ENCODE measurements around the gene CHD9.

The CHD9 gene

GRCh38 chr16:53213542-53213941 lies 158.8 kb downstream of the CHD9 start:
- peaks cover 0 to 9% of the 10 kb centered on the region in 2 donors for H3K9me3 ChIP-seq (replicated peaks in 1 of 2; ENCODE audit: control insufficient read depth in 2 of 2, insufficient read depth in 1 of 2, low read depth in 1 of 2, low read length in 2 of 2)
- no peak overlapping the region for H3K4ac ChIP-seq (ENCODE audit: low read length)
- H3K36me3 ChIP-seq (replicated peaks in 1 of 2; ENCODE audit: control insufficient read depth in 2 of 2, insufficient read depth in 2 of 2, low read length in 2 of 2) = peaks cover 0 to 88% of the 10 kb centered on the region in 2 donors
- no peak overlapping the region for H4K91ac ChIP-seq (ENCODE audit: low read depth, low read length, poor library complexity)
- H3K9ac ChIP-seq (ENCODE audit: low read depth, low read length, poor library complexity) = no peak overlapping the region
- H2BK12ac ChIP-seq (ENCODE audit: low read length) = no peak overlapping the region
- H3K4me2 ChIP-seq (ENCODE audit: insufficient read depth, low read length, poor library complexity, severe bottlenecking) = no peak overlapping the region
- no peak overlapping the region for H3K18ac ChIP-seq (ENCODE audit: low read length)
- no peak overlapping the region for H3K14ac ChIP-seq (ENCODE audit: low read length)
- no peak for DNase-seq (ENCODE audit: low spot score)
- H3K27me3 ChIP-seq (ENCODE audit: control insufficient read depth in 3 of 3, insufficient read depth in 3 of 3, low read depth in 1 of 3, low read length in 3 of 3) = no peaks in the 10 kb centered on the region
- no peak overlapping the region for H2BK5ac ChIP-seq (ENCODE audit: low read length)
- H3K4me3 ChIP-seq (ENCODE audit: low read length in 2 of 2) = no peak overlapping the region
- H2BK15ac ChIP-seq (ENCODE audit: low read length) = no peak overlapping the region
- no peak overlapping the region for H2BK120ac ChIP-seq (ENCODE audit: low read depth, low read length)
- H3K27ac ChIP-seq (replicated peaks; ENCODE audit: low read length) = no peak overlapping the region
- no peaks in the 10 kb centered on the region for H3K4me1 ChIP-seq (ENCODE audit: control insufficient read depth in 2 of 2, insufficient read depth in 1 of 2, low read depth in 1 of 2, low read length in 2 of 2)
- H2AK5ac ChIP-seq (ENCODE audit: low read depth, low read length) = no peak overlapping the region
- H4K8ac ChIP-seq (ENCODE audit: low read depth, low read length) = no peak overlapping the region
- WGBS, 2 donors (ENCODE audit: extremely low coverage in 2 of 2, insufficient read length in 2 of 2, insufficient replicate concordance in 1 of 2) = no CpG with 5 or more reads among the region's 2 CpGs
- no peak overlapping the region for H3K23ac ChIP-seq (ENCODE audit: low read depth, low read length, poor library complexity)
- no peak overlapping the region for H2AFZ ChIP-seq (ENCODE audit: low read length)
- no peaks in the 10 kb centered on the region for H3K79me1 ChIP-seq (ENCODE audit: low read depth, low read length)

GRCh38 chr16:53216798-53217197 lies 162.0 kb downstream of the CHD9 start:
- peaks cover 2 to 90% of the 10 kb centered on the region in 2 donors for H3K36me3 ChIP-seq (replicated peaks in 1 of 2; ENCODE audit: control insufficient read depth in 2 of 2, insufficient read depth in 2 of 2, low read length in 2 of 2)
- H3K4me3 ChIP-seq (ENCODE audit: low read length in 2 of 2) = no peak overlapping the region
- no peak overlapping the region for H3K4me2 ChIP-seq (ENCODE audit: insufficient read depth, low read length, poor library complexity, severe bottlenecking)
- H3K27me3 ChIP-seq (ENCODE audit: control insufficient read depth in 3 of 3, insufficient read depth in 3 of 3, low read depth in 1 of 3, low read length in 3 of 3) = no peaks in the 10 kb centered on the region
- no peak overlapping the region for H2AK5ac ChIP-seq (ENCODE audit: low read depth, low read length)
- no peak for DNase-seq (ENCODE audit: low spot score)
- no peak overlapping the region for H3K23ac ChIP-seq (ENCODE audit: low read depth, low read length, poor library complexity)
- no peak overlapping the region for H3K9ac ChIP-seq (ENCODE audit: low read depth, low read length, poor library complexity)
- H4K91ac ChIP-seq (ENCODE audit: low read depth, low read length, poor library complexity) = no peak overlapping the region
- H2BK120ac ChIP-seq (ENCODE audit: low read depth, low read length) = no peak overlapping the region
- H2BK5ac ChIP-seq (ENCODE audit: low read length) = no peak overlapping the region
- no peak overlapping the region for H3K18ac ChIP-seq (ENCODE audit: low read length)
- H3K14ac ChIP-seq (ENCODE audit: low read length) = no peak overlapping the region
- H2BK12ac ChIP-seq (ENCODE audit: low read length) = no peak overlapping the region
- no peak overlapping the region for H4K8ac ChIP-seq (ENCODE audit: low read depth, low read length)
- H3K4ac ChIP-seq (ENCODE audit: low read length) = no peak overlapping the region
- no peak overlapping the region for H2AFZ ChIP-seq (ENCODE audit: low read length)
- H2BK15ac ChIP-seq (ENCODE audit: low read length) = no peak overlapping the region
- no peaks in the 10 kb centered on the region for H3K4me1 ChIP-seq (ENCODE audit: control insufficient read depth in 2 of 2, insufficient read depth in 1 of 2, low read depth in 1 of 2, low read length in 2 of 2)
- H3K79me1 ChIP-seq (ENCODE audit: low read depth, low read length) = no peaks in the 10 kb centered on the region
- peaks cover 0 to 9% of the 10 kb centered on the region in 2 donors for H3K9me3 ChIP-seq (replicated peaks in 1 of 2; ENCODE audit: control insufficient read depth in 2 of 2, insufficient read depth in 1 of 2, low read depth in 1 of 2, low read length in 2 of 2)
- no peak overlapping the region for H3K27ac ChIP-seq (replicated peaks; ENCODE audit: low read length)
- WGBS, 2 donors (ENCODE audit: extremely low coverage in 2 of 2, insufficient read length in 2 of 2, insufficient replicate concordance in 1 of 2) = no CpG with 5 or more reads among the region's 2 CpGs

- Histone ChIP-seq H2BK15ac (ENCODE audit: low read length) (no peak overlapping the region), H3K14ac (ENCODE audit: low read length) (no peak overlapping the region), H2BK5ac (ENCODE audit: low read length) (no peak overlapping the region), H3K27ac (replicated peaks; ENCODE audit: low read length) (no peak overlapping the region), H2AK5ac (ENCODE audit: low read depth, low read length) (no peak overlapping the region), H3K9ac (ENCODE audit: low read depth, low read length, poor library complexity) (no peak overlapping the region), H3K18ac (ENCODE audit: low read length) (no peak overlapping the region), H4K8ac (ENCODE audit: low read depth, low read length) (no peak overlapping the region), H4K91ac (ENCODE audit: low read depth, low read length, poor library complexity) (no peak overlapping the region), H3K23ac (ENCODE audit: low read depth, low read length, poor library complexity) (no peak overlapping the region), H2AFZ (ENCODE audit: low read length) (no peak overlapping the region), H3K79me1 (ENCODE audit: low read depth, low read length) (peaks cover 1% of the 10 kb centered on the region), H3K4me2 (ENCODE audit: insufficient read depth, low read length, poor library complexity, severe bottlenecking) (no peak overlapping the region), H3K27me3 (ENCODE audit: control insufficient read depth in 3 of 3, insufficient read depth in 3 of 3, low read depth in 1 of 3, low read length in 3 of 3) (no peaks in the 10 kb centered on the region), H3K36me3 (replicated peaks in 1 of 2; ENCODE audit: control insufficient read depth in 2 of 2, insufficient read depth in 2 of 2, low read length in 2 of 2) (peaks cover 4 to 93% of the 10 kb centered on the region in 2 donors), H3K9me3 (replicated peaks in 1 of 2; ENCODE audit: control insufficient read depth in 2 of 2, insufficient read depth in 1 of 2, low read depth in 1 of 2, low read length in 2 of 2) (peaks cover 0 to 2% of the 10 kb centered on the region in 2 donors), H2BK120ac (ENCODE audit: low read depth, low read length) (no peak overlapping the region), H3K4me1 (ENCODE audit: control insufficient read depth in 2 of 2, insufficient read depth in 1 of 2, low read depth in 1 of 2, low read length in 2 of 2) (no peaks in the 10 kb centered on the region), H2BK12ac (ENCODE audit: low read length) (no peak overlapping the region), H3K4ac (ENCODE audit: low read length) (no peak overlapping the region), H3K4me3 (ENCODE audit: low read length in 2 of 2) (no peak overlapping the region)
- no peak for DNase-seq (ENCODE audit: low spot score)
- no CpG with 5 or more reads among the region's 4 CpGs for WGBS, 2 donors (ENCODE audit: extremely low coverage in 2 of 2, insufficient read length in 2 of 2, insufficient replicate concordance in 1 of 2)
Measured at GRCh38 chr16:53219371-53219770, 164.6 kb downstream of the CHD9 start.

GRCh38 chr16:53219795-53220454 lies 165.1 kb downstream of the CHD9 start:
- Histone ChIP-seq H2BK15ac (ENCODE audit: low read length) (no peak overlapping the region), H3K4ac (ENCODE audit: low read length) (no peak overlapping the region), H3K9ac (ENCODE audit: low read depth, low read length, poor library complexity) (no peak overlapping the region), H3K14ac (ENCODE audit: low read length) (no peak overlapping the region), H3K27me3 (ENCODE audit: control insufficient read depth in 3 of 3, insufficient read depth in 3 of 3, low read depth in 1 of 3, low read length in 3 of 3) (no peaks in the 10 kb centered on the region), H2BK12ac (ENCODE audit: low read length) (no peak overlapping the region), H3K9me3 (replicated peaks in 1 of 2; ENCODE audit: control insufficient read depth in 2 of 2, insufficient read depth in 1 of 2, low read depth in 1 of 2, low read length in 2 of 2) (no peaks in the 10 kb centered on the region), H3K18ac (ENCODE audit: low read length) (no peak overlapping the region), H2BK5ac (ENCODE audit: low read length) (no peak overlapping the region), H3K4me2 (ENCODE audit: insufficient read depth, low read length, poor library complexity, severe bottlenecking) (no peak overlapping the region), H2AFZ (ENCODE audit: low read length) (no peak overlapping the region), H3K27ac (replicated peaks; ENCODE audit: low read length) (no peak overlapping the region), H2BK120ac (ENCODE audit: low read depth, low read length) (no peak overlapping the region), H4K8ac (ENCODE audit: low read depth, low read length) (no peak overlapping the region), H4K91ac (ENCODE audit: low read depth, low read length, poor library complexity) (no peak overlapping the region), H3K4me1 (ENCODE audit: control insufficient read depth in 2 of 2, insufficient read depth in 1 of 2, low read depth in 1 of 2, low read length in 2 of 2) (no peaks in the 10 kb centered on the region), H2AK5ac (ENCODE audit: low read depth, low read length) (no peak overlapping the region), H3K79me1 (ENCODE audit: low read depth, low read length) (peaks cover 1% of the 10 kb centered on the region), H3K23ac (ENCODE audit: low read depth, low read length, poor library complexity) (no peak overlapping the region), H3K36me3 (replicated peaks in 1 of 2; ENCODE audit: control insufficient read depth in 2 of 2, insufficient read depth in 2 of 2, low read length in 2 of 2) (peaks cover 6 to 94% of the 10 kb centered on the region in 2 donors), H3K4me3 (ENCODE audit: low read length in 2 of 2) (no peak overlapping the region)
- no peak for DNase-seq (ENCODE audit: low spot score)
- whole genome bisulfite sequencing, 2 donors (ENCODE audit: extremely low coverage in 2 of 2, insufficient read length in 2 of 2, insufficient replicate concordance in 1 of 2) = 100% methylated on average over 1 of the region's 2 CpGs

Data from neuronal stem cell (in vitro differentiated cells).